ENCODE results near the gene YWHAH. TPM values are rescaled to one million over a fixed set of nuclear protein-coding genes. Genes with fewer than 3 reads are reported as not detected.

The YWHAH gene
- total RNA-seq, 4 donors from 2014 or later: 64.2 to 139 (median 77.9) TPM

- no peak for ATAC-seq (ENCODE audit: low FRiP score)
- DNase-seq (ENCODE audit: low spot score): no peak
- TF ChIP-seq, protein P1, sequence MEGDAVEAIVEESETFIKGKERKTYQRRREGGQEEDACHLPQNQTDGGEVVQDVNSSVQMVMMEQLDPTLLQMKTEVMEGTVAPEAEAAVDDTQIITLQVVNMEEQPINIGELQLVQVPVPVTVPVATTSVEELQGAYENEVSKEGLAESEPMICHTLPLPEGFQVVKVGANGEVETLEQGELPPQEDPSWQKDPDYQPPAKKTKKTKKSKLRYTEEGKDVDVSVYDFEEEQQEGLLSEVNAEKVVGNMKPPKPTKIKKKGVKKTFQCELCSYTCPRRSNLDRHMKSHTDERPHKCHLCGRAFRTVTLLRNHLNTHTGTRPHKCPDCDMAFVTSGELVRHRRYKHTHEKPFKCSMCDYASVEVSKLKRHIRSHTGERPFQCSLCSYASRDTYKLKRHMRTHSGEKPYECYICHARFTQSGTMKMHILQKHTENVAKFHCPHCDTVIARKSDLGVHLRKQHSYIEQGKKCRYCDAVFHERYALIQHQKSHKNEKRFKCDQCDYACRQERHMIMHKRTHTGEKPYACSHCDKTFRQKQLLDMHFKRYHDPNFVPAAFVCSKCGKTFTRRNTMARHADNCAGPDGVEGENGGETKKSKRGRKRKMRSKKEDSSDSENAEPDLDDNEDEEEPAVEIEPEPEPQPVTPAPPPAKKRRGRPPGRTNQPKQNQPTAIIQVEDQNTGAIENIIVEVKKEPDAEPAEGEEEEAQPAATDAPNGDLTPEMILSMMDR (IDR thresholded peaks at IDR 0.05): no peak
Observed at GRCh38 chr22:31960767-31961166, 16.4 kb downstream of the YWHAH start.

DNA sequence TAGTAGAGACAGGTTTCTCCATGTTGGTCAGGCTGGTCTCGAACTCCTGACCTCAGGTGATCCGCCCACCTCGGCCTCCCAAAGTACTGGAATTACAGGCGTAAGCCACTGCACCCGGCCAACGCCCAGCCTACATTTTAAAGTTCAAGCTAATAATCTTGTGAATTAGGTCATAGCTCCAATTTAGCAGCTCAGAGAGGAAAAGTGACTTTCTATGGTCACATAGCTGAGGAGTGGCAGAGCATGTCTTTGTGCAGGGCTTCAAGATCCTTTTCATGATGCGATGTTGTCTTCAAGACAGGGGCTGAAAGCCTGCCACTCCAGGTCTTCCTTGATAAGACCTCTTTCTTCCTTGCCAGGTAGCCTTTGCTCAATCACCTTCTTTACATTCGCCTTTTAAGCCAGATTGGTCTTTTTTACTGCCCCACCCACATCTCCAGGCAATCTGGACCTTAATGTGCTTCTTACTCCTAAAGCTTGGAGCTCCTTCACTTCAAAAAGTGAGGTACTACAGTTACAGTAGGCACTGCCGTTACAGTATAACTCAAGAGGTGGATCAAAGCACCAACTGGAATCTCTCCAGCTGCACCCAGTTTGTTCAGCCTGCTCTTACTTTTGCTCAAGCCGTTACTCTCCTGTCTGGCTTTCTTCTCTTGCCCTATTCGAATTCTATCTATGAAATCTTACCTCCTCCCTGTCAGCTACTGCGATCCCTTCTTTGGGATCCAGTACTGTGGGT, 18.2 kb downstream of the YWHAH start:
- TF ChIP-seq, protein P1 (IDR thresholded peaks at IDR 0.05): no peak
- ATAC-seq (ENCODE audit: low FRiP score) (no peak), DNase-seq (ENCODE audit: low spot score) (no peak)

- TF ChIP-seq, protein P1 (IDR thresholded peaks at IDR 0.05): no peak
- ATAC-seq (ENCODE audit: low FRiP score) (no peak), DNase-seq (ENCODE audit: low spot score) (no peak)
Observed at GRCh38 chr22:31968022-31968421, 23.7 kb downstream of the YWHAH start.

GRCh38 chr22:31969789-31970489, 25.6 kb downstream of the YWHAH start:
- ATAC-seq (ENCODE audit: low FRiP score) (peak; percentile 81), DNase-seq (ENCODE audit: low spot score) (no peak)
- TF ChIP-seq, protein P1 (IDR thresholded peaks at IDR 0.05): no peak

GRCh38 chr22:31970490-31971444, 26.4 kb downstream of the YWHAH start:
- TF ChIP-seq, protein P1 (IDR thresholded peaks at IDR 0.05): peak in 1 of 3 donors; percentile 70
- DNase-seq (ENCODE audit: low spot score) (peak; percentile 80), ATAC-seq (ENCODE audit: low FRiP score) (peak; percentile 95)

GRCh38 chr22:31972180-31972579, 27.8 kb downstream of the YWHAH start:
- TF ChIP-seq, protein P1 (IDR thresholded peaks at IDR 0.05): no peak
- DNase-seq (ENCODE audit: low spot score): no peak
- ATAC-seq (ENCODE audit: low FRiP score): no peak

Measured in omental fat pad (tissue), 4 donors.